HCT116 (cell line): ENCODE results near the gene HPX. TPM values are rescaled to one million over a fixed set of nuclear protein-coding genes. Genes with fewer than 3 reads are reported as not detected.

Experiments
- ATAC-seq: fragments of 200-7000 bp; cut with Tn5 transposase; 2 replicates; pipeline ENCODE4 v1.9.1; 2020; ENCODE audit warnings: mild to moderate bottlenecking, moderate library complexity
- BruUV-seq: library from RNA; stranded (reverse); fragments of 400-500 nt; replicated peaks from 2 replicates; lab custom pipeline; 2021; lab: Mats Ljungman, UMichigan
- CTCF ChIA-PET: fragments of 300-600 bp; sonication (Branson Sonifier 250); formaldehyde crosslinking; loops from one replicate; lab custom pipeline; 2021; ENCODE audit warnings: antibody characterized with exemption; lab: Charles Lee
- POLR2A ChIA-PET: fragments of 300-600, 350-600 bp; sonication (Branson Sonifier 250); formaldehyde crosslinking; loops from one replicate; lab custom pipeline; 2021; ENCODE audit warnings: antibody characterized with exemption; lab: Charles Lee
- RAD21 ChIA-PET, 2 experiments: fragments of 300-600 bp; sonication (Branson Sonifier 250); formaldehyde crosslinking; loops; one replicate each; lab custom pipeline; 2023; ENCODE audit warnings: low total read pairs in 2 of 2; ENCODE audit not compliant: uncharacterized antibody in 2 of 2, unreplicated experiment in 2 of 2, low non-redundant PET in 1 of 2; lab: Charles Lee
- DNase-seq: peaks from one replicate; pipeline ENCODE4 v3.0.0-alpha.2; 2010; ENCODE audit warnings: low read depth, low spot score
- H2AFZ ChIP-seq: fragments of 200-600 bp; shearing (Covaris generic), sonication (generic); 2 replicates; pipeline ENCODE4 v1.6.1; 2017; ENCODE audit warnings: low read depth, mixed run types, mixed read lengths, antibody characterized with exemption, low read length; ENCODE audit not compliant: poor library complexity, severe bottlenecking
- H3K27ac ChIP-seq: 2 replicates; pipeline ENCODE4 v1.5.1; 2012; ENCODE audit warnings: low read depth, low read length
- H3K27me3 ChIP-seq: fragments of 200-600 bp; sonication (generic); 2 replicates; pipeline ENCODE4 v1.6.1; 2016; ENCODE audit warnings: mixed run types, low read length, mixed read lengths; ENCODE audit not compliant: insufficient read depth
- H3K36me3 ChIP-seq, 2 experiments: fragments of 200-500 bp in 1 of 2; fragments of 200-600 bp in 1 of 2; sonication (Bioruptor generic) in 1 of 2; sonication (generic) in 1 of 2; 2 replicates each; pipeline versions ENCODE4 v1.5.1 to v1.6.1; 2014 to 2016; ENCODE audit warnings: low read length in 2 of 2, inconsistent platforms in 1 of 2, mixed read lengths in 1 of 2, mixed run types in 1 of 2; ENCODE audit not compliant: insufficient read depth in 2 of 2, control insufficient read depth in 1 of 2
- H3K4me1 ChIP-seq, 2 experiments: fragments of 200-600 bp in 1 of 2; sonication (generic) in 1 of 2; 2 replicates each; pipeline versions ENCODE4 v1.5.1 to v1.6.1; 2012 to 2017; ENCODE audit warnings: low read length in 2 of 2, inconsistent platforms in 1 of 2, mild to moderate bottlenecking in 1 of 2, mixed read lengths in 1 of 2, mixed run types in 1 of 2, moderate library complexity in 1 of 2; ENCODE audit not compliant: insufficient read depth in 2 of 2, control insufficient read depth in 1 of 2
- H3K4me2 ChIP-seq: fragments of 200-600 bp; sonication (generic); 2 replicates; pipeline ENCODE4 v1.6.1; 2017; ENCODE audit warnings: mixed run types, low read length, mixed read lengths
- H3K4me3 ChIP-seq, 2 experiments: fragments of 200-600 bp in 1 of 2; sonication (generic) in 1 of 2; replicated peaks in 1 of 2; 2 replicates each; pipeline ENCODE4 v1.5.1; 2011 to 2016; ENCODE audit warnings: low read length in 2 of 2, control low read depth in 1 of 2, low read depth in 1 of 2, mild to moderate bottlenecking in 1 of 2, mixed read lengths in 1 of 2, mixed run types in 1 of 2
- H3K79me2 ChIP-seq: fragments of 200-600 bp; sonication (generic); 2 replicates; pipeline ENCODE4 v1.6.1; 2017; ENCODE audit warnings: mild to moderate bottlenecking, mixed run types, low read length, moderate library complexity, mixed read lengths; ENCODE audit not compliant: insufficient read depth
- H3K9ac ChIP-seq: fragments of 200-600 bp; sonication (generic); 2 replicates; pipeline ENCODE4 v1.6.1; 2016; ENCODE audit warnings: low read length, mixed read lengths
- H3K9me2 ChIP-seq: fragments of 200-600 bp; sonication (generic), shearing (Covaris generic); 2 replicates; pipeline ENCODE4 v1.6.1; 2017; ENCODE audit warnings: mixed run types, mild to moderate bottlenecking, moderate library complexity; ENCODE audit not compliant: insufficient read depth
- H3K9me3 ChIP-seq, 2 experiments: fragments of 200-500 bp in 1 of 2; fragments of 200-600 bp in 1 of 2; sonication (Bioruptor generic) in 1 of 2; sonication (generic) in 1 of 2; 2 replicates each; pipeline ENCODE4 v1.6.1; 2014 to 2017; ENCODE audit warnings: low read length in 2 of 2, mixed read lengths in 2 of 2, inconsistent platforms in 1 of 2, low read depth in 1 of 2, mild to moderate bottlenecking in 1 of 2, mixed run types in 1 of 2, moderate library complexity in 1 of 2; ENCODE audit not compliant: control insufficient read depth in 1 of 2, insufficient read depth in 1 of 2
- H4K20me1 ChIP-seq: fragments of 200-600 bp; sonication (generic), shearing (Covaris generic); 2 replicates; pipeline ENCODE4 v1.6.1; 2017; ENCODE audit warnings: mixed run types, mild to moderate bottlenecking, moderate library complexity; ENCODE audit not compliant: insufficient read depth
- ATF3 ChIP-seq: IDR thresholded peaks from 2 replicates; pipeline ENCODE4 v1.6.1; 2012
- FOSL1 ChIP-seq: IDR thresholded peaks from 2 replicates; pipeline ENCODE4 v1.6.1; 2012; ENCODE audit warnings: low read depth
- JUND ChIP-seq: IDR thresholded peaks from 2 replicates; pipeline ENCODE4 v1.6.1; 2012
- POLR2A ChIP-seq: IDR thresholded peaks from 2 replicates; pipeline ENCODE4 v1.7.0; 2011; ENCODE audit warnings: borderline replicate concordance; ENCODE audit not compliant: insufficient read depth, insufficient read length; ENCODE audit errors: extremely low read depth
- POLR2AphosphoS5 ChIP-seq: IDR thresholded peaks from 2 replicates; pipeline ENCODE4 v1.6.1; 2011; ENCODE audit warnings: mild to moderate bottlenecking, low read depth, low read length, moderate library complexity
- RAD21 ChIP-seq: IDR thresholded peaks from 2 replicates; pipeline ENCODE4 v1.6.1; 2012; ENCODE audit warnings: low read depth, mild to moderate bottlenecking
- SP1 ChIP-seq: IDR thresholded peaks from 2 replicates; pipeline ENCODE4 v1.6.1; 2012; ENCODE audit warnings: low read depth
- TCF7L2 ChIP-seq: IDR thresholded peaks from 2 replicates; pipeline ENCODE4 v1.7.0; 2011; ENCODE audit warnings: borderline replicate concordance, inconsistent platforms; ENCODE audit not compliant: insufficient read depth, insufficient read length; ENCODE audit errors: extremely low read depth
- ZBTB33 ChIP-seq: IDR thresholded peaks from 2 replicates; pipeline ENCODE4 v1.6.1; 2011; ENCODE audit warnings: mild to moderate bottlenecking, low read length, moderate library complexity; ENCODE audit not compliant: insufficient replicate concordance; ENCODE audit errors: extremely low read depth
- ZFX ChIP-seq: fragments of 450-650 bp; IDR thresholded peaks from 2 replicates; pipeline ENCODE4 v1.6.1; 2017
- ZNF274 ChIP-seq: fragments of 200-500 bp; sonication (Bioruptor generic); IDR thresholded peaks from 2 replicates; pipeline ENCODE4 v1.6.1; 2014; ENCODE audit warnings: mild to moderate bottlenecking, low read depth, low read length, inconsistent platforms
- intact Hi-C: fragments of 100-400 bp; cut with micrococcal nuclease; formaldehyde crosslinking; loops from 2 replicates; pipeline ENCODE4 v1.10.0; 2022
- total RNA-seq: library from RNA; stranded (reverse); gene quantifications from one replicate; pipeline ENCODE4 v1.2.1, GENCODE V29; 2021; ENCODE audit not compliant: unreplicated experiment

HPX gene
- total RNA-seq, 1 experiment from 2014 or later: 4.6 TPM

- intact Hi-C loops: no loop called here
- no peak overlapping the region for H3K4me3 ChIP-seq
- H2AFZ ChIP-seq: no peak overlapping the region
- H3K9me3 ChIP-seq: no peaks in the 10 kb centered on the region
- no peaks in the 10 kb centered on the region for H3K9me2 ChIP-seq
- peaks cover 10 to 18% of the 10 kb centered on the region in 2 experiments for H3K4me1 ChIP-seq
- POLR2A ChIA-PET: no interaction called here
- H3K27ac ChIP-seq: no peak overlapping the region
- H4K20me1 ChIP-seq: no peaks in the 10 kb centered on the region
- H3K36me3 ChIP-seq: no peaks in the 10 kb centered on the region
- RAD21 ChIA-PET: no interaction called here
- no peaks in the 10 kb centered on the region for H3K79me2 ChIP-seq
- H3K4me2 ChIP-seq: no peak overlapping the region
- no peak overlapping the region for H3K9ac ChIP-seq
- ATAC-seq: no peak
- H3K27me3 ChIP-seq: no peaks in the 10 kb centered on the region
- CTCF ChIA-PET: no interaction called here
- no peak for TF ChIP-seq FOSL1
- TF ChIP-seq ZBTB33: no peak
- TF ChIP-seq JUND: no peak
- TF ChIP-seq POLR2A: no peak
- TF ChIP-seq ZNF274: no peak
- TF ChIP-seq ATF3: no peak
- no peak for TF ChIP-seq ZFX
- TF ChIP-seq TCF7L2: no peak
- TF ChIP-seq POLR2AphosphoS5: no peak
- no peak for TF ChIP-seq SP1
- TF ChIP-seq RAD21: no peak
- no TSS peak for BruUV-seq
- no peak for DNase-seq
These were observed 45.2 kb downstream of the HPX start for GRCh38 chr11:6395470-6396060.
